Activated CD4-positive, alpha-beta T cell treated with anti-CD3 and anti-CD28 coated beads, Interleukin-2, amount 10 ng/mL, durations not matched to agents 24 days and 14 days (primary cell): Measurements from ENCODE around the gene PNKD. TPM values are rescaled to one million over a fixed set of nuclear protein-coding genes. Genes with fewer than 3 reads are reported as not detected.

Experiments
- DNase-seq: peaks from one replicate; pipeline ENCODE4 v3.0.0; 2022
- H3K27ac Mint-ChIP-seq: one replicate; pipeline ENCODE4 v1.8.0; 2022; ENCODE audit warnings: mild to moderate bottlenecking, mixed read lengths
- H3K27me3 Mint-ChIP-seq: one replicate; pipeline ENCODE4 v1.8.0; 2022; ENCODE audit warnings: mixed read lengths
- H3K36me3 Mint-ChIP-seq: one replicate; pipeline ENCODE4 v1.8.0; 2022; ENCODE audit warnings: low read depth, mild to moderate bottlenecking, mixed read lengths
- H3K4me1 Mint-ChIP-seq: one replicate; pipeline ENCODE4 v1.8.0; 2021; ENCODE audit warnings: mixed read lengths
- H3K4me3 Mint-ChIP-seq: one replicate; pipeline ENCODE4 v1.8.0; 2022; ENCODE audit warnings: mild to moderate bottlenecking, moderate library complexity, mixed read lengths
- H3K9me3 Mint-ChIP-seq: one replicate; pipeline ENCODE4 v1.8.0; 2021; ENCODE audit warnings: mixed read lengths
- intact Hi-C: fragments of 100-400 bp; cut with micrococcal nuclease; formaldehyde crosslinking; loops from one replicate; pipeline ENCODE4 v1.15.1; 2023
- total RNA-seq: library from RNA; stranded (reverse); gene quantifications from 2 replicates; pipeline ENCODE4 v1.2.3, GENCODE V29; 2022

PNKD gene
- total RNA-seq, 1 donor from 2014 or later: 21.5 TPM

- H3K9me3 Mint-ChIP-seq: peaks cover 4% of the 10 kb centered on the region
- H3K4me1 Mint-ChIP-seq: no peaks in the 10 kb centered on the region
- DNase-seq: no peak
- peaks cover 3% of the 10 kb centered on the region for H3K27me3 Mint-ChIP-seq
- intact Hi-C loops: no loop called here
- H3K4me3 Mint-ChIP-seq: no peak overlapping the region
- H3K27ac Mint-ChIP-seq: no peak overlapping the region
- no peaks in the 10 kb centered on the region for H3K36me3 Mint-ChIP-seq
Measured at GRCh38 chr2:218347172-218347571, 76.9 kb downstream of the PNKD start.

- intact Hi-C loops: no loop called here
- H3K27ac Mint-ChIP-seq: no peak overlapping the region
- no peaks in the 10 kb centered on the region for H3K4me1 Mint-ChIP-seq
- H3K9me3 Mint-ChIP-seq: peaks cover 4% of the 10 kb centered on the region
- H3K4me3 Mint-ChIP-seq: no peak overlapping the region
- H3K36me3 Mint-ChIP-seq: no peaks in the 10 kb centered on the region
- peaks cover 2% of the 10 kb centered on the region for H3K27me3 Mint-ChIP-seq
- DNase-seq: no peak
Measured at GRCh38 chr2:218354045-218354444, 83.7 kb downstream of the PNKD start.

- H3K36me3 Mint-ChIP-seq: no peaks in the 10 kb centered on the region
- intact Hi-C loops: loop anchor here (5.0 kb wide), 1 partner anchor 168 kb away; no protein-coding TSS in a partner anchor
- no peaks in the 10 kb centered on the region for H3K9me3 Mint-ChIP-seq
- no peak for DNase-seq
- H3K4me3 Mint-ChIP-seq: no peak overlapping the region
- no peaks in the 10 kb centered on the region for H3K4me1 Mint-ChIP-seq
- H3K27me3 Mint-ChIP-seq: peaks cover 2% of the 10 kb centered on the region
- no peak overlapping the region for H3K27ac Mint-ChIP-seq
Measured at GRCh38 chr2:218354850-218355443, 84.6 kb downstream of the PNKD start.

GRCh38 chr2:218357236-218358177, 87.2 kb downstream of the PNKD start:
- Mint-ChIP-seq H3K27me3 (peaks cover 2% of the 10 kb centered on the region), H3K9me3 (no peaks in the 10 kb centered on the region), H3K27ac (no peak overlapping the region), H3K4me3 (no peak overlapping the region), H3K4me1 (no peaks in the 10 kb centered on the region), H3K36me3 (no peaks in the 10 kb centered on the region)
- DNase-seq: no peak
- intact Hi-C loops: loop anchor here (1.0 to 5.0 kb wide), 3 partner anchors 56 to 170 kb away; no protein-coding TSS in a partner anchor

GRCh38 chr2:218360453-218360852, 90.1 kb downstream of the PNKD start:
- H3K36me3 Mint-ChIP-seq: no peaks in the 10 kb centered on the region
- no peak overlapping the region for H3K27ac Mint-ChIP-seq
- intact Hi-C loops: no loop called here
- no peaks in the 10 kb centered on the region for H3K9me3 Mint-ChIP-seq
- peaks cover 8% of the 10 kb centered on the region for H3K27me3 Mint-ChIP-seq
- H3K4me3 Mint-ChIP-seq: no peak overlapping the region
- H3K4me1 Mint-ChIP-seq: no peaks in the 10 kb centered on the region
- no peak for DNase-seq

- H3K27ac Mint-ChIP-seq: no peak overlapping the region
- intact Hi-C loops: no loop called here
- no peaks in the 10 kb centered on the region for H3K4me1 Mint-ChIP-seq
Measured at GRCh38 chr2:218362606-218363005, 92.3 kb downstream of the PNKD start.

GRCh38 chr2:218363736-218364135, 93.4 kb downstream of the PNKD start:
- Mint-ChIP-seq H3K27me3 (peaks cover 12% of the 10 kb centered on the region), H3K4me3 (no peak overlapping the region), H3K9me3 (no peaks in the 10 kb centered on the region), H3K27ac (no peak overlapping the region), H3K36me3 (no peaks in the 10 kb centered on the region), H3K4me1 (peaks cover 2% of the 10 kb centered on the region)
- intact Hi-C loops: no loop called here
- DNase-seq: no peak

More at GRCh38 chr2:218362606-218363005, 92.3 kb downstream of the PNKD start:
- no peaks in the 10 kb centered on the region for H3K36me3 Mint-ChIP-seq
- H3K9me3 Mint-ChIP-seq: no peaks in the 10 kb centered on the region
- DNase-seq: no peak
- H3K27me3 Mint-ChIP-seq: peaks cover 11% of the 10 kb centered on the region
- no peak overlapping the region for H3K4me3 Mint-ChIP-seq

GRCh38 chr2:218364196-218364595, 93.9 kb downstream of the PNKD start:
- no peaks in the 10 kb centered on the region for H3K9me3 Mint-ChIP-seq

GRCh38 chr2:218366621-218367414, 96.5 kb downstream of the PNKD start:
- H3K9me3 Mint-ChIP-seq: no peaks in the 10 kb centered on the region
- no peaks in the 10 kb centered on the region for H3K36me3 Mint-ChIP-seq
- intact Hi-C loops: loop anchor here (5.0 kb wide), 1 partner anchor 75 kb away; the partner anchor contains the start of gene TMBIM1
- peaks cover 29% of the 10 kb centered on the region for H3K27me3 Mint-ChIP-seq
- DNase-seq: no peak
- H3K27ac Mint-ChIP-seq: peak overlapping the region; percentile 48
- H3K4me1 Mint-ChIP-seq: peaks cover 4% of the 10 kb centered on the region
- H3K4me3 Mint-ChIP-seq: peak overlapping the region; percentile 80

More at GRCh38 chr2:218364196-218364595, 93.9 kb downstream of the PNKD start:
- H3K27me3 Mint-ChIP-seq: peaks cover 15% of the 10 kb centered on the region
- H3K4me1 Mint-ChIP-seq: peaks cover 2% of the 10 kb centered on the region
- intact Hi-C loops: no loop called here
- no peaks in the 10 kb centered on the region for H3K36me3 Mint-ChIP-seq
- no peak overlapping the region for H3K27ac Mint-ChIP-seq
- no peak overlapping the region for H3K4me3 Mint-ChIP-seq
- DNase-seq: no peak

GRCh38 chr2:218367415-218368149, 97.3 kb downstream of the PNKD start:
- peak; percentile 92 for DNase-seq
- Mint-ChIP-seq H3K27me3 (peaks cover 29% of the 10 kb centered on the region), H3K4me1 (peaks cover 4% of the 10 kb centered on the region), H3K9me3 (no peaks in the 10 kb centered on the region), H3K4me3 (peak overlapping the region; percentile 80), H3K27ac (peak overlapping the region; percentile 76), H3K36me3 (no peaks in the 10 kb centered on the region)
- intact Hi-C loops: loop anchor here (2.0 to 5.0 kb wide), 2 partner anchors 31 to 75 kb away; partner anchors contain the start of genes CTDSP1 and TMBIM1

GRCh38 chr2:218368150-218368528, 97.8 kb downstream of the PNKD start:
- intact Hi-C loops: loop anchor here (2.0 to 5.0 kb wide), 2 partner anchors 31 to 76 kb away; partner anchors contain the start of genes CTDSP1 and TMBIM1
- H3K27ac Mint-ChIP-seq: no peak overlapping the region
- DNase-seq: no peak
- peak overlapping the region; percentile 80 for H3K4me3 Mint-ChIP-seq
- peaks cover 25% of the 10 kb centered on the region for H3K27me3 Mint-ChIP-seq
- no peaks in the 10 kb centered on the region for H3K9me3 Mint-ChIP-seq
- no peaks in the 10 kb centered on the region for H3K36me3 Mint-ChIP-seq
- H3K4me1 Mint-ChIP-seq: peaks cover 4% of the 10 kb centered on the region

- Mint-ChIP-seq H3K27ac (peak overlapping the region; percentile 20), H3K4me3 (peak overlapping the region; percentile 48), H3K27me3 (peaks cover 25% of the 10 kb centered on the region), H3K36me3 (no peaks in the 10 kb centered on the region), H3K9me3 (no peaks in the 10 kb centered on the region), H3K4me1 (peaks cover 4% of the 10 kb centered on the region)
- no peak for DNase-seq
- intact Hi-C loops: loop anchor here (2.0 to 5.0 kb wide), 2 partner anchors 30 to 76 kb away; partner anchors contain the start of genes CTDSP1 and TMBIM1
Measured at GRCh38 chr2:218368621-218369153, 98.4 kb downstream of the PNKD start.
